Kidney glomerular epithelial cell (primary cell): ENCODE results near the gene CD109.
A peak's percentile ranks its signal among the peaks of the same experiment; 100 is the strongest.

ENCODE experiments used
- DNase-seq: peaks from one replicate; lab custom pipeline; 2025; lab: John Stamatoyannopoulos, UW

The CD109 gene

GRCh38 chr6:73727114-73727513 lies 31.1 kb downstream of the CD109 start:
- DNase-seq, result no peak

GRCh38 chr6:73728548-73729205 lies 32.7 kb downstream of the CD109 start:
- no peak for DNase-seq

- DNase-seq, result no peak
Measured at GRCh38 chr6:73731285-73731684, 35.3 kb downstream of the CD109 start.

- DNase-seq, result peak; percentile 69
Measured at GRCh38 chr6:73732845-73733675, 37.1 kb downstream of the CD109 start.

GRCh38 chr6:73733791-73734190 lies 37.8 kb downstream of the CD109 start:
- no peak for DNase-seq

- no peak for DNase-seq
Measured at GRCh38 chr6:73734832-73735453, 38.9 kb downstream of the CD109 start.

- DNase-seq, result no peak
Measured at GRCh38 chr6:73738367-73739028, 42.5 kb downstream of the CD109 start.

- peak; percentile 76 for DNase-seq
Measured at GRCh38 chr6:73739096-73739495, 43.1 kb downstream of the CD109 start.

GRCh38 chr6:73742433-73742832 lies 46.4 kb downstream of the CD109 start:
- DNase-seq, result no peak

GRCh38 chr6:73743081-73743480 lies 47.1 kb downstream of the CD109 start:
- DNase-seq, result no peak

- DNase-seq, result no peak
Measured at GRCh38 chr6:73743556-73743955, 47.6 kb downstream of the CD109 start.

GRCh38 chr6:73746787-73747186 lies 50.8 kb downstream of the CD109 start:
- DNase-seq, result peak; percentile 34

GRCh38 chr6:73747289-73747688 lies 51.3 kb downstream of the CD109 start:
- no peak for DNase-seq

GRCh38 chr6:73752943-73753342 lies 56.9 kb downstream of the CD109 start:
- DNase-seq, result no peak

GRCh38 chr6:73766040-73766439 lies 70.0 kb downstream of the CD109 start:
- no peak for DNase-seq

- DNase-seq, result no peak
Measured at GRCh38 chr6:73768558-73768957, 72.6 kb downstream of the CD109 start.

- DNase-seq, result no peak
Measured at GRCh38 chr6:73769976-73770375, 74.0 kb downstream of the CD109 start.

GRCh38 chr6:73774311-73774774 lies 78.3 kb downstream of the CD109 start:
- peak; percentile 50 for DNase-seq

GRCh38 chr6:73779943-73780342 lies 83.9 kb downstream of the CD109 start:
- DNase-seq, result no peak

GRCh38 chr6:73782911-73783310 lies 86.9 kb downstream of the CD109 start:
- no peak for DNase-seq

GRCh38 chr6:73784726-73785505 lies 88.9 kb downstream of the CD109 start:
- DNase-seq, result no peak

- DNase-seq, result no peak
Measured at GRCh38 chr6:73790574-73790973, 94.6 kb downstream of the CD109 start.
